IMR-90 (cell line): ENCODE data around the gene CLDN19. TPM values are rescaled to one million over a fixed set of nuclear protein-coding genes. Genes with fewer than 3 reads are reported as not detected.

Experiments
- ATAC-seq: fragments of 200-7000 bp; cut with Tn5 transposase; 2 replicates; pipeline ENCODE4 v1.9.1; 2020; ENCODE audit warnings: low read depth, mild to moderate bottlenecking, moderate library complexity
- BruUV-seq: library from RNA; stranded (reverse); fragments of 400-500 nt; replicated peaks from 2 replicates; lab custom pipeline; 2021; lab: Mats Ljungman, UMichigan
- CTCF ChIA-PET: fragments of 300-600 bp; formaldehyde crosslinking; extraction: SDS; loops from one replicate; lab custom pipeline; 2021; ENCODE audit warnings: antibody characterized with exemption; lab: Yijun Ruan, JAX
- POLR2A ChIA-PET: fragments of 300-600 bp; sonication (Branson Sonifier 250); formaldehyde crosslinking; loops from one replicate; lab custom pipeline; 2022; ENCODE audit warnings: antibody characterized with exemption; ENCODE audit not compliant: unreplicated experiment; lab: Charles Lee
- DNase-seq: peaks from one replicate; pipeline ENCODE4 v3.0.0; 2013
- H2AFZ ChIP-seq: replicated peaks from 2 replicates; pipeline ENCODE3; 2013; ENCODE audit warnings: low read length, mild to moderate bottlenecking; ENCODE audit not compliant: poor library complexity
- H2AK5ac ChIP-seq: 2 replicates; pipeline ENCODE4 v1.6.1; 2013; ENCODE audit warnings: low read depth, low read length, inconsistent platforms
- H2AK9ac ChIP-seq: replicated peaks from 2 replicates; pipeline ENCODE3; 2013; ENCODE audit warnings: mild to moderate bottlenecking, low read depth, low read length, moderate library complexity; ENCODE audit not compliant: poor library complexity
- H2BK120ac ChIP-seq: 2 replicates; pipeline ENCODE4 v1.6.1; 2013; ENCODE audit warnings: low read depth, low read length, inconsistent platforms
- H2BK15ac ChIP-seq: 3 replicates; pipeline ENCODE4 v1.6.1; 2013; ENCODE audit warnings: low read depth, low read length, inconsistent platforms
- H2BK20ac ChIP-seq: 2 replicates; pipeline ENCODE4 v1.6.1; 2013; ENCODE audit warnings: low read depth, mild to moderate bottlenecking, inconsistent platforms, low read length, moderate library complexity
- H2BK5ac ChIP-seq: 2 replicates; pipeline ENCODE4 v1.6.1; 2013; ENCODE audit warnings: mild to moderate bottlenecking, low read depth, low read length, inconsistent platforms; ENCODE audit not compliant: poor library complexity, severe bottlenecking
- H3K14ac ChIP-seq: replicated peaks from 2 replicates; pipeline ENCODE4 v1.6.1; 2013; ENCODE audit warnings: low read depth, low read length, inconsistent platforms
- H3K18ac ChIP-seq: 2 replicates; pipeline ENCODE4 v1.6.1; 2013; ENCODE audit warnings: low read depth, low read length, control low read depth
- H3K23ac ChIP-seq: 2 replicates; pipeline ENCODE4 v1.6.1; 2013; ENCODE audit warnings: low read depth, low read length, inconsistent platforms
- H3K27ac ChIP-seq: 2 replicates; pipeline ENCODE4 v1.5.1; 2013; ENCODE audit warnings: mild to moderate bottlenecking, control low read depth, low read length; ENCODE audit not compliant: insufficient read depth
- H3K27me3 ChIP-seq: 2 replicates; pipeline ENCODE4 v1.6.1; 2013; ENCODE audit warnings: low read length; ENCODE audit not compliant: control insufficient read depth, insufficient read depth
- H3K36me3 ChIP-seq: 2 replicates; pipeline ENCODE4 v1.6.1; 2013; ENCODE audit warnings: low read length, mixed read lengths; ENCODE audit not compliant: control insufficient read depth, insufficient read depth
- H3K4ac ChIP-seq: 2 replicates; pipeline ENCODE4 v1.6.1; 2013; ENCODE audit warnings: low read depth, low read length, inconsistent platforms
- H3K4me1 ChIP-seq: 2 replicates; pipeline ENCODE4 v1.6.1; 2013; ENCODE audit warnings: low read length, mixed read lengths; ENCODE audit not compliant: control insufficient read depth, insufficient read depth
- H3K4me2 ChIP-seq: 2 replicates; pipeline ENCODE4 v1.6.1; 2013; ENCODE audit warnings: low read depth, mild to moderate bottlenecking, control low read depth, low read length, moderate library complexity
- H3K4me3 ChIP-seq: 2 replicates; pipeline ENCODE4 v1.5.1; 2013; ENCODE audit warnings: low read depth, mild to moderate bottlenecking, control low read depth, low read length, moderate library complexity; ENCODE audit not compliant: insufficient read depth
- H3K56ac ChIP-seq: 2 replicates; pipeline ENCODE4 v1.6.1; 2013; ENCODE audit warnings: low read length, inconsistent platforms; ENCODE audit not compliant: insufficient read depth; ENCODE audit errors: extremely low read depth
- H3K79me1 ChIP-seq, 2 experiments: 2 replicates each; pipeline ENCODE4 v1.6.1; 2013; ENCODE audit warnings: low read length in 2 of 2, inconsistent platforms in 1 of 2, low read depth in 1 of 2
- H3K9ac ChIP-seq: 2 replicates; pipeline ENCODE4 v1.6.1; 2013; ENCODE audit warnings: low read depth, low read length, control low read depth
- H3K9me1 ChIP-seq: 2 replicates; pipeline ENCODE4 v1.6.1; 2013; ENCODE audit warnings: low read length, inconsistent platforms; ENCODE audit not compliant: insufficient read depth
- H3K9me3 ChIP-seq: 2 replicates; pipeline ENCODE4 v1.6.1; 2013; ENCODE audit warnings: low read length; ENCODE audit not compliant: control insufficient read depth, insufficient read depth
- H4K20me1 ChIP-seq: 2 replicates; pipeline ENCODE4 v1.6.1; 2013; ENCODE audit warnings: low read length, inconsistent platforms; ENCODE audit not compliant: insufficient read depth
- H4K5ac ChIP-seq: 2 replicates; pipeline ENCODE4 v1.6.1; 2013; ENCODE audit warnings: mild to moderate bottlenecking, low read depth, low read length, control low read depth
- H4K8ac ChIP-seq, 2 experiments: 2 replicates each; pipeline ENCODE4 v1.6.1; 2013; ENCODE audit warnings: low read depth in 2 of 2, low read length in 2 of 2, control low read depth in 1 of 2, inconsistent platforms in 1 of 2
- H4K91ac ChIP-seq: 2 replicates; pipeline ENCODE4 v1.6.1; 2013; ENCODE audit warnings: low read depth, low read length, inconsistent platforms; ENCODE audit not compliant: insufficient read depth
- CEBPB ChIP-seq: IDR thresholded peaks from 2 replicates; pipeline ENCODE4 v1.6.1; 2012; ENCODE audit warnings: low read depth, low read length, improper control_type of control experiment
- CHD1 ChIP-seq: IDR thresholded peaks from 2 replicates; pipeline ENCODE4 v1.6.1; 2012; ENCODE audit warnings: low read depth, low read length, improper control_type of control experiment
- MAFK ChIP-seq: IDR thresholded peaks from 2 replicates; pipeline ENCODE4 v1.6.1; 2012; ENCODE audit warnings: low read depth, low read length, improper control_type of control experiment
- NFE2L2 ChIP-seq: fragments of 150-350 bp; IDR thresholded peaks from 2 replicates; pipeline ENCODE4 v1.6.1; 2016; ENCODE audit warnings: low read depth, mild to moderate bottlenecking, low read length
- POLR2A ChIP-seq: IDR thresholded peaks from 2 replicates; pipeline ENCODE4 v1.6.1; 2012; ENCODE audit warnings: mild to moderate bottlenecking, low read depth, low read length
- RAD21 ChIP-seq: IDR thresholded peaks from 2 replicates; pipeline ENCODE4 v1.6.1; 2012; ENCODE audit warnings: low read length, improper control_type of control experiment
- RCOR1 ChIP-seq: IDR thresholded peaks from 2 replicates; pipeline ENCODE4 v1.6.1; 2012; ENCODE audit warnings: mild to moderate bottlenecking, low read length, improper control_type of control experiment; ENCODE audit not compliant: insufficient replicate concordance
- RFX5 ChIP-seq: IDR thresholded peaks from 2 replicates; pipeline ENCODE4 v1.8.0; 2012; ENCODE audit warnings: low read depth, mild to moderate bottlenecking, low read length, moderate library complexity
- SMC3 ChIP-seq: fragments of 150-350 bp; IDR thresholded peaks from 2 replicates; pipeline ENCODE4 v1.6.1; 2016; ENCODE audit warnings: low read depth, mild to moderate bottlenecking, antibody characterized with exemption, low read length, moderate library complexity
- WGBS, 2 experiments: methylation state at CpG; one replicate each; pipeline versions ENCODE4 v1.1.5 to v1.1.7; 2013; ENCODE audit warnings: missing lambda C conversion rate in 2 of 2; ENCODE audit not compliant: insufficient read length in 1 of 2; ENCODE audit errors: extremely low coverage in 2 of 2; 5-methylcytosine and 5-hydroxymethylcytosine counted together
- dilution Hi-C: fragments of 300-500 bp; cut with HindIII; formaldehyde crosslinking; loops from one replicate; pipeline ENCODE4 v1.14.3; 2018; ENCODE audit warnings: low sequenced_read_pairs; ENCODE audit not compliant: unreplicated experiment
- in situ Hi-C: fragments of 300-500 bp; cut with MboI; formaldehyde crosslinking; loops from 3 replicates; pipeline ENCODE4 v1.14.3; 2019; ENCODE audit warnings: low sequenced_read_pairs, inconsistent platforms, mixed read lengths
- intact Hi-C: fragments of 100-400 bp; cut with micrococcal nuclease; formaldehyde crosslinking; loops from 2 replicates; pipeline ENCODE4 v1.10.0; 2022
- polyA plus RNA-seq, 3 experiments: library from polyadenylated mRNA; depleted of rRNA; stranded (reverse); fragments of >200 nt; gene quantifications; 2 replicates each; pipeline ENCODE4 v1.2.3, GENCODE V29; 2012; ENCODE audit warnings: low replicate concordance in 1 of 3
- total RNA-seq: library from RNA; depleted of rRNA; stranded (reverse); fragments of >200 nt; gene quantifications from 2 replicates; pipeline ENCODE4 v1.2.3, GENCODE V29; 2012
- TF ChIP-seq, protein P1 (sequence below): conservative IDR thresholded peaks from 2 replicates; pipeline ENCODE4 v1.5.1; 2012; ENCODE audit warnings: mild to moderate bottlenecking, low read depth, low read length, improper control_type of control experiment

Gene CLDN19
- total and polyA plus RNA-seq, 2 of the 4 experiments (the other 2 are of a cell fraction), result not detected

DNA sequence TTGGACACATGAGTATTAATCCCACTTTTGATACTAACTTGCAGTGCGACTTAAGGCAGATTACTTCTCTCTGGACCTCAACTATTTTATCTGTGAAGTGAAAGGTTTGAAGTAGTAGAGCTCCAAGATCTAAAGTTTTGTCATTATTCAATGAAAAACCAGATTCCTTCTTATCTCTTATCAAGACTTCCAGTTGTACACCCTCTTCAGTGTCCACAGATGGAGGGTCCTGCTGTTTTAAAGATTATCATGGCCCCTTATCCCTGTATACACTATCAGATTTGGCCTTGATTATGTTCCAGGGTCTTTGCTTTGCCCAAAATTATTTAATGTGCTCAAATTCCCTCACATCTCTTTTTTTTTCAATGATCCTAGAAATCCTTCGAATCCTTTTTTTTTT lies 28.1 kb upstream of the CLDN19 start:
- peak overlapping the region; percentile 71 for H3K4me3 ChIP-seq
- no peak overlapping the region for H3K56ac ChIP-seq
- TF ChIP-seq CHD1, result no peak
- TF ChIP-seq RFX5, result no peak
- no peak for TF ChIP-seq RCOR1
- TF ChIP-seq, protein P1, sequence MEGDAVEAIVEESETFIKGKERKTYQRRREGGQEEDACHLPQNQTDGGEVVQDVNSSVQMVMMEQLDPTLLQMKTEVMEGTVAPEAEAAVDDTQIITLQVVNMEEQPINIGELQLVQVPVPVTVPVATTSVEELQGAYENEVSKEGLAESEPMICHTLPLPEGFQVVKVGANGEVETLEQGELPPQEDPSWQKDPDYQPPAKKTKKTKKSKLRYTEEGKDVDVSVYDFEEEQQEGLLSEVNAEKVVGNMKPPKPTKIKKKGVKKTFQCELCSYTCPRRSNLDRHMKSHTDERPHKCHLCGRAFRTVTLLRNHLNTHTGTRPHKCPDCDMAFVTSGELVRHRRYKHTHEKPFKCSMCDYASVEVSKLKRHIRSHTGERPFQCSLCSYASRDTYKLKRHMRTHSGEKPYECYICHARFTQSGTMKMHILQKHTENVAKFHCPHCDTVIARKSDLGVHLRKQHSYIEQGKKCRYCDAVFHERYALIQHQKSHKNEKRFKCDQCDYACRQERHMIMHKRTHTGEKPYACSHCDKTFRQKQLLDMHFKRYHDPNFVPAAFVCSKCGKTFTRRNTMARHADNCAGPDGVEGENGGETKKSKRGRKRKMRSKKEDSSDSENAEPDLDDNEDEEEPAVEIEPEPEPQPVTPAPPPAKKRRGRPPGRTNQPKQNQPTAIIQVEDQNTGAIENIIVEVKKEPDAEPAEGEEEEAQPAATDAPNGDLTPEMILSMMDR, result no peak
- no peak for TF ChIP-seq NFE2L2
- no peak for TF ChIP-seq RAD21
- no peak for TF ChIP-seq CEBPB
- no peak for TF ChIP-seq MAFK
- TF ChIP-seq POLR2A, result no peak
- TF ChIP-seq SMC3, result no peak
- peak overlapping the region; percentile 79; the same call in 1 of the 2 replicates for H3K9ac ChIP-seq
- H3K9me1 ChIP-seq, result 0 out of 2 replicates have a peak, but pooled peaks cover under 1% of the 10 kb centered on the region
- H3K14ac ChIP-seq, result no peak overlapping the region
- no CpG with 5 or more reads among the region's 2 CpGs for WGBS, 2 experiments
- H3K36me3 ChIP-seq, result no peaks in the 10 kb centered on the region
- no peak overlapping the region for H3K18ac ChIP-seq
- no peak overlapping the region for H2AK9ac ChIP-seq
- ATAC-seq (no peak), DNase-seq (no peak)
- CTCF ChIA-PET, result interaction anchor here (1.3 kb wide), 1 partner anchor 15 kb away, joined by 5 read pairs; no protein-coding TSS in a partner anchor
- POLR2A ChIA-PET, result no interaction called here
- H2AFZ ChIP-seq, result no peak overlapping the region
- no peak overlapping the region for H4K8ac ChIP-seq
- no peak overlapping the region for H4K91ac ChIP-seq
- H2AK5ac ChIP-seq, result no peak overlapping the region
- no peak overlapping the region for H4K5ac ChIP-seq
- BruUV-seq, result no TSS peak
- H3K4me2 ChIP-seq, result peak overlapping the region; percentile 99
- peaks cover 23% of the 10 kb centered on the region; the same call in 1 of the 2 replicates for H4K20me1 ChIP-seq
- in situ Hi-C loops (no loop called here), intact Hi-C loops (loop anchor here (5.0 to 10.0 kb wide), 3 partner anchors 49 to 433 kb away; partner anchors contain the start of genes ERMAP, FOXJ3, SVBP and YBX1), dilution Hi-C loops (no loop called here)
- no peak overlapping the region for H2BK20ac ChIP-seq
- no peaks in the 10 kb centered on the region for H3K27me3 ChIP-seq
- H3K79me1 ChIP-seq, result peaks cover 24 to 53% of the 10 kb centered on the region in 2 experiments
- no peaks in the 10 kb centered on the region for H3K9me3 ChIP-seq
- H2BK5ac ChIP-seq, result no peak overlapping the region
- no peak overlapping the region for H2BK15ac ChIP-seq
- no peaks in the 10 kb centered on the region for H3K4me1 ChIP-seq
- H3K23ac ChIP-seq, result peak overlapping the region; percentile 44; the same call in 1 of the 2 replicates
- H3K4ac ChIP-seq, result no peak overlapping the region
- H3K27ac ChIP-seq, result no peak overlapping the region
- no peak overlapping the region for H2BK120ac ChIP-seq
